NCI-H82 treated with DMSO at 0.1 percent for 48 hours (cell line): ENCODE measurements around the gene SNX9.

Experiments used
- DNase-seq: peaks from one replicate; lab custom pipeline; 2025; ENCODE audit not compliant: unreplicated experiment; lab: John Stamatoyannopoulos, UW

SNX9 gene

GRCh38 chr6:157911278-157911677, 88.2 kb downstream of the SNX9 start:
- no peak for DNase-seq

DNA sequence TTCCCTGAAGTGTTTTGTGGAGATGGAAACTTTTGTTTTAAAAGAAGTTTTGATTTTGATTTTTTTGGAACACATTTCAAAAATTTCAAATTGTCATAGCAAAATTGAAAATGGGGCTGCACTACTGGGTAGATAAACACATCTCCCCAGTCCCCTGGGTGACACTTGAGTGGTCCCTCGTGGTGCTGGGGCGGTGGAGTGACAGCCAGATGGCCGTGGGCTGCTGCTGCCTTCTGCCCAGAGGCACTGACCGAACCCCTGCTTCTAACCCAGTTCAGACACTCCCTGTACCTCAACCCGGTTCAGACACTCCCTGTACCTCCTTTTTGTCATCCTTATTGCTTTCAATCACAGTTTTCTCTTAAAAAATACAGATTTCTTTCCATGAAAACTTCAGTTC, 88.7 kb downstream of the SNX9 start:
- DNase-seq: no peak

DNA sequence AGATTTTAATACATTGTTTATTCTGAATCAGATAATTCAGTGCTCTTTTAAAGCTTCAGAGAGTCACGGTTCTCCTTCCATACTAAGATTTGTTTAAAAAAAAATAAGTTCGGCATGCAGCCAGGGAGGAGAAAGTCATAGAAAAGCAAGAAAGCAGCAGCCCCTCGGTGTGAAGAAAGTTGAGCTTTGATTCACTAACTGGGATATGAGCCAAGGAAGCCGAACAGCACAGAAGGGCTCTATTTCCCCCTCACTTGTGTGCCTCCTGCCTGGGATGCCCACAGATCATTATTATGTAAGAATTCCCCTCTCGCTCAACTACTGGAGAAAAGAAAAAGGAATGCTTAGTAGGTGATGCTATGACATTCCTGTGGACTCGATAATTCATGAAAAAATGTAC, 89.3 kb downstream of the SNX9 start:
- no peak for DNase-seq

GRCh38 chr6:157921685-157922367, 98.8 kb downstream of the SNX9 start:
- DNase-seq: no peak

DNA sequence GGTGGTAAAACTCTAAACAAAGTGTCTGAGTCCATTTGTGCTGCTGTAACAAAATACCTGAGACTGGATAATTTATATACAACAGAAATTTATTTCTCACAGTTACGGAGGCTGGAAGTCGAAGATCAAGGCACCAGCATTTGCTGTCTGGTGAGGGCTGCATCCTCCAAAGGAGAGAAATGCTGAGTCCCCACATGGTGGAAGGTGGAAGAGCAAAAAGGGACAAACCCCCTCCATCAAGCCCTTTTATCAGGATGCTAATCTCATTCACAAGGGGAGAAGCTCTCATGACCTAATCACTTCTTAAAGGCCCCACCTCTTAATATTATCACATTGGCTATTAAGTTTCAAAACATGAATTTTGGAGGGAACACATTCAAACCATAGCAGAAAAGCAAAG, 102.7 kb downstream of the SNX9 start:
- DNase-seq: no peak

DNA sequence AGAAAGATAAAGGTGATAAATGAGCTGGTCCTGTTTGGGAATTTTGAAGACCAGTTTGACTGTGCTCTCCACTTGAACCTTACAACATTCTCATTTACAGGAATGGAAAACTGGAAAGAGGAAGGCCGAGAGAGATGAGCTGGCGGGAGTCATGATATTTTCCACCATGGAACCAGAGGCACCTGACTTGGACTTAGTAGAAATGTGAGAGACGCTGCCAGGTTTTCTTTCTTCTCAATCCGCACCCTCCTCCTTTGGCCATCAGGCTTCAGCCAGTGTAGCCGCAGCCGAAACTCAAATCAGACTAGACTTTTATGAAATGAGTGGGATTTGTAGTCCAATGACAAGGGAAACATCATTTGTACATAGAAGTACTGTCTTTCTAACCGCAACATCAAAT, 104.0 kb downstream of the SNX9 start:
- DNase-seq: no peak

GRCh38 chr6:157928428-157928827, 105.4 kb downstream of the SNX9 start:
- no peak for DNase-seq

DNA sequence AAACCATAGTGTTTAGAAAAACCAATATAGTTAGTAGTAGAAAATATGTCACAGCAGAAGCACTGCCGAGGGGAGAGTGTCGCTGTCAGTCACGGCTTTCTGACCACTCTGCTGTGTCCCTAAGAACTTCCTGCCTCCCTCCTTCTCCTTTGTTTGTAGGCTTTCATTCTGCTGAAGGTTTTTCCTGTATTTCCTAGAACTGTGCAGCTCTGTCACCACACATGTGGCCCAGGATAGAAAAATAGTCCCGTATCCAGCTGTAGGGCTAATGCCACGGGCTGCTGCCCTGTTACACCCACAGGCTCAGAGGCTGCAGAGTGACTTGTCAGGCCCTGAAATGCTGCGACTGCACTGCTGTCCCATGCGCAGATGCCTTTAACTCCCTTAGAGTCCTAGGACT, 106.0 kb downstream of the SNX9 start:
- no peak for DNase-seq

DNA sequence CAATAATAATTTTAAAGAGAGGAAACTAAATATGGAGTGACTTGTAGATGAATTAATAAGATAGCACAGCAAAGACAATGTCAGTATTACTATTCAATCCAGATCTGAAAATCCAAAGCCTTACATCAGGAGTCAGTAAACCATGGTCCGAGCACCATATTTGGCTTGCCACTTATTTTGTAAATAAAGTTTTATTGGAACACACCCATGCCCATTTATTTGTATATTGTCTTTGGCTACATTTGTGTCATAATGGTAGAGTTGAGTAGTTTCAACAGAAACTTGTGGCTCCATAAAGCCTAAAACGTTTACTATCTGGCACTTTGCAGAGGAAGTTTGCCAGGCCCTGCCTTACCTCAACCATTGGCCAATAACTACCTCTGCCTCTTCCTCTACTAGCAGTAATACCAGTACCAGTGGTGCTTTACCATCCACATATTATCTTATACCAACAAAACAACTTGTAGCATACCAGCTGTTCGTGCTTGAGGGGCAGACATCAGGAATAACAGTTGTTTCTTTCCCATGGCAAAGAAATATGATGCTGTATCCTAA, 106.8 kb downstream of the SNX9 start:
- no peak for DNase-seq

DNA sequence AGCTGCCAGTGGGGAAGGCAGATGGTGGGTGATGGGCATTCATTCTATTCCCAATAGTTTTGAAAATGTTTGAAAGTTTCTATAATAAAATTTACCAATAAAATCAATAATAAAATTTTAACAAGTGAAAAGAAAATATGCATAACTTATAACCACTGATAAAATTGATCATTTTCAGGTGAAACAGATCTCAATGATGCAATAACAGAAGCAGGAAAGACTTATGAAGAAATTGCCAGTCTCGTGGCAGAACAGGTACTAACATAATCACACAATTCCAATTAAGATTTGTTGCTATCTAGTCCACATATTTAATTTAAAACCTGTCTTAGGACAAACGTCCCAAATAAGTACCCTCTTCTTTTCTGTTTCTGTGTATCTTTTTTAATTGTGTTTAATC, 112.7 kb downstream of the SNX9 start:
- DNase-seq: no peak

- DNase-seq: no peak
Observed at GRCh38 chr6:157937318-157937717, 114.3 kb downstream of the SNX9 start.

DNA sequence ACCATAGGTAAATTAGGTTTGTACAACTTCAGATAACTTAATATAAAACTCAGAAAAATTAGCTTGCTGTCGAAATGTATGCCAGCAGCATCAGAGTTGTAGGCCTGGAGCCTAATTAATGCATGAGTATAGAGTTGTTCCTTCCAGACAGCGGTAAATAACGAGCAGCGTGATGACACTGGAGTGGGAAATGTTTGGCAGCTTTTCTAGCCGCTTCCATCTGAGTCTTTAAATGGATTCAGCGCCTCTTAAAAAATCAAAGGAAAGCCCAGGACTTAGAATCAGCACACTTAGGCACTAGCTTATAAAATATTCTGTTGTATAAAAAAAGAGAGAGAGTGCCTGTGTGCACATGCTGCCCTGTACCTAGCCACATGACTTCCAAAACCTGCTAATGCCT, 114.9 kb downstream of the SNX9 start:
- no peak for DNase-seq

- peak; percentile 48 for DNase-seq
Observed at GRCh38 chr6:157940375-157941036, 117.5 kb downstream of the SNX9 start.

DNA sequence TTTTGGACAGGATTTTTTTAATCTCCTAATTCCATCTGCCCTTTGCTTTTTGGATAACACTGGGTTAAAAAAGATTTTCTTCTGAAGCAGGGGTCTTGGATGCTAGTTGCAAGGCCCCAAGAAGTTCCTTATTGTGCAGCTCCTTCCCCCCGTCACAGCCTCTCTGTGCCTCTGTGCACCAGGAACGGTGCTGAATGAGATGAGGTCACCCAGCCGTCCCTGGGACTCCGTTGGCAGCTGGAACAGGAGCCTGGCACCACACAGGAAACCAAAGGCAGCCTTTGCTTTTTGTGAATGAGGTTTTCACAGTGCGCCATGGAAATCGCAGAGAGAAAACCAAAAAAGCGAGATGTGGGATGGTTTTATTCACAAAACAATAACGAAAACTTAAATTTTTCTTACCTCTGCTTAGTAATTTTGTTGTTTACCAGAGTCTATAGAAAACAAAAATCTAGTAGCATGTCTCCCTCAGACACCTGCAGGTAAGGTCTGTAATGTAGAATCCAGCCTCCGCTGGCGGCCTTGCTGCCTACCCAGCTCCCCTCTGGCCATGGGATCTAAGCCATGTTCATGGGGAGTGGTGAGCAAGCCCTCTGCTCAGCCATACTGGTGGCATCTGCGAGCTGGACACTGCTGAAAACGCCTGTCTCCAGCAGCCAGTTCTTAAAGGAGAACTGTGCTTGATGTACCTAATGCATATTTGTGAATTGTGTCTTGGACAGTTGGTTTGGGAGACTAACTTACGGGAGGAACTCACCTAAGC, 118.2 kb downstream of the SNX9 start:
- no peak for DNase-seq

- no peak for DNase-seq
Observed at GRCh38 chr6:157942351-157942750, 119.3 kb downstream of the SNX9 start.

DNA sequence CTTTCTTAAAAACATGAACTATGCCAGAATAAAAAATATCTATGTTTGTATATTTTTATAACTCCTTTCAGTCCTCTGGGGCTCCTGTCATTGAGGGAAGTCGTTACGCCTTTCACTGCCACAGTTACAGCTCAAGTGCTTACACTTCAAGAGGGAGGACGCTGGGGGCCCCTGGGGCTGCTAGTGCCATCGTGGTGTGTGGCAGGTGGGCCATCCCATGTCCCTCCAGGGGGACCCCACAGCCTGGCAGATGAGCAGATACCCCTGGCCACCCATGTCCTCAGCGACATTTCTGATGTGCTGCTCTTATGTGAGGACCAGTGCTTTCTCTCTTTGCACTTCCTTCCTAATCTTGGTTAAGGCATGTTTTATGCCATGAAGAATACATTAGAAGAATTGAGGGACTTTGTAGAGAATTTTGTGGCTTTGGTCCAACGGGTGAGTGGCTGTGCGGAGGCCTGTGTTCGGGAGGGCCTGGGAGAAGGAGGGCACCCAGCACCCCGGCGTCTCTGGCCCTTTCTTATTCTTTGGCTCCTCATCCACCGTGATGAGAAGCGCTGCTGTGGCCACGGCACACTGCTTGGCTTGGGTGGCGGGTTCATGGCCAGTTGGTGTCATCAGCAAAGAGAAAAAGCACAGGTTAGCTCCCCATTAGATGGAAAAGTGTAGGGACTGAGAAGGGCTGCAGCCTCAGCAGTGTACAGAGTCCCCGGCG, 120.4 kb downstream of the SNX9 start:
- DNase-seq: no peak

DNA sequence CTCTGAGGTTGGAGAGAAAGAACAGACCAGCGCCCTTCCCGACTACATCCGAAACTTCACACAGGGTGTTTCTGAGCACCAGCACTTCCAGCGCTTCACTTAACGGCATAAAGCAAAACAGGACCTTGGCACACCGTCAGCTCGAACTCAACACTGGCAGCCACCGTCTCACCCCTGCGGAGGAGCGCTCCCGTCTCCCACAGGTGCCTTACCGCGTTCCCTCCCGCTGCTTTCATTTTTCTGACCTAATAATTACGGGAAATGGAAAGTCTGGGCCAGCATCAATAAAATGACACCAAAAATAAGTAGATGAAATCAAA, 120.9 kb downstream of the SNX9 start:
- DNase-seq: no peak

DNA sequence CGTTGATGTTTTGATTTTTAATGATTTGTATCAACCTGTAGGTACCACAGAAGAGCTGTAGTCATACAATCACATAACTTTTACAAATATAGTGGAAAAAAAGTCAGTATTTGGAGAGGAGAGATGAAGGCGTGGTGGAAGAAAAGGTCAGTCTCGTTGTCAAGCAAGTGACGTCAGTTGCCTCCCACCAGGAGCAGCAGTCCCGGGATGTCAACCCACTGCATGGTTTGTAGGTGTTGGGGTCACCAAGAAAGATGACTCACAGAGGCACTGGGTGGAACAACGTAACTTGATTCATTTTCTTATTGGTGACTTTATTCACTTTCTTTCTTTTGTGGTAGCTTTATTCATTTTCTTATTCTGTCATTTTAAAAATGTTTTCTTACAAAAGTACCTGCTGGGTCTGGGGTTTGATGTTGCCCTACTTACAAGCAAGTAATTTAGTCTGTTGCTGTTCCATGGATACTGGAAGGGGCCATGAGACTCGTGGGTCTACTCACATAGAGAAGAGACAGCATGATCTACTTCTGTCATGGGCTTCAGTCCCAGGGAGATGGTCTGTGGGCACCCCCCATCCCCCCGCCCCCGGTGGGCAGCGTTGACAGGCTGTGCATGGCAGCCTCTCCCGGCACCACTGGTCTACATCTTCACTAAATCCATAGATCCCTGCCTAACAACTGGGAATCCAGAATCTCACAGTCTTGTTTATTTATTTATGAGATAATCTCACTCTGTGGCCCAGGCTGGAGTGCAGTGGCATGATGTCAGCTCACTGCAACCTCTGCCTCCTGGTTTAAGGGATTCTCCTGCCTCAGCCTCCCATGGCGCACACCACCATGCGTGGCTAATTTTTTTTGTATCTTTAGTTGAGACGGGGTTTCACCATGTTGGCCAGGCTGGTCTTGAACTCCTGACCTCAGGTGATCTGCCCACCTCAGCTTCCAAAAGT, 122.2 kb downstream of the SNX9 start:
- no peak for DNase-seq

- no peak for DNase-seq
Observed at GRCh38 chr6:157946053-157946617, 123.1 kb downstream of the SNX9 start.
